Glomerular visceral epithelial cell (primary cell): ENCODE results near the gene BANF2.
"Not testable (repeated sequence)": the region's sequence is repeated elsewhere in the genome, so short reads cannot be mapped to it uniquely, and the experiment has no call there.

Source experiments
- DNase-seq: peaks from one replicate; pipeline ENCODE4 v3.0.0-alpha.2; 2016; ENCODE audit errors: extremely low spot score

The BANF2 gene

DNA sequence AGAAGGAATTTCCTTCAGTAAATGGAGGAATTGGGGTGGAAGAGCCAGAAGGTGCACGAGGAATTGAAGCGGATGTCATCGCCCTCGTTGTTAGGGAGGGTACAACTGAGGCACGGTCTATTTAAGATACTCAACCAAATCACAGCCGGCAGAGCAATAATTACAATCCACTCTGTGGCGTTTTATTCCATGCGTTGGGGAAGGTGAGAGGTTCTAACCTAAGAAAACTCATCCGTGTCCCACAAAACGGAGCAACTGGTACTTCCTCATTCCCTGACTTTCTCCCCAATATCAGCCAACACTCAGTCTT, 16.9 kb upstream of the BANF2 start:
- no peak for DNase-seq

GRCh38 chr20:17683218-17684076, 16.3 kb upstream of the BANF2 start:
- no peak for DNase-seq

DNA sequence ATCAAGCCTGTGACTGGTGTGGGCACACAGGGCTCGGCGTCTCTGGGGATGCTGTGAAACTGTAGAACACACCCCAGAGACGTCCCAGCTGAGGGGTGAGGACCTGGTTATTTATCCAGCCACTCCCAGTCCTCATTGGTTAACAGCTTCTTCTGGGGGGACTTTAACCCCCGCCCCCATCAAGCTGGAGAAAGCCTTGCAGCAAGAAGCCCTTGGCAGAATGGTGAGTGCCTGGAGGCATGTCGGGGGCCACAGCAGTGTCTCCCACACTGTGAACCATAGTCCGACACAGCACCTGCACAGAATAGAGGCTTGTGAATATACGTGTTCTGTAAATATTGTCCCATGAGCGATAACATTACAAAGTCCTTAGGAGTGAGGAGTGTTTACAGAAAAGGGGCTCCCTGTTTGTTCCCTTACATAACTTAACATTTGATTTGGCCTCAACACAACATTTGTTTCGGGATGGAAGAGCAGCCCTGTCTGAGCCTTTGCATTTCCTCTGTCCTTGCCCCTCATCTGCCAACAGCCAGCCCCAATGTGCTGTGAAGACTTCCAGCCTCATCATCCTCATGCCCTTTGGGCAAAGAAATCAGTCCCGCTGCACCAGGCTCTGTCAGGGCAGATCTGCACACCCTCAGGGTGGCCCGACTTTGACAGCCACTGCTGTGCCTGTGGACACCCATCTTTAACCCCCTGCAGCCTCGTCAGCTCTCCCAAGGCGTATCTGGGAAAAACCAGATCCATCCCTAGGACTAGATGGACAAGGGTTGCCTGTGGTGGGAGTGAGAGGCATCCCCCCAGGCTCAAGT, 15.5 kb upstream of the BANF2 start:
- no peak for DNase-seq

DNA sequence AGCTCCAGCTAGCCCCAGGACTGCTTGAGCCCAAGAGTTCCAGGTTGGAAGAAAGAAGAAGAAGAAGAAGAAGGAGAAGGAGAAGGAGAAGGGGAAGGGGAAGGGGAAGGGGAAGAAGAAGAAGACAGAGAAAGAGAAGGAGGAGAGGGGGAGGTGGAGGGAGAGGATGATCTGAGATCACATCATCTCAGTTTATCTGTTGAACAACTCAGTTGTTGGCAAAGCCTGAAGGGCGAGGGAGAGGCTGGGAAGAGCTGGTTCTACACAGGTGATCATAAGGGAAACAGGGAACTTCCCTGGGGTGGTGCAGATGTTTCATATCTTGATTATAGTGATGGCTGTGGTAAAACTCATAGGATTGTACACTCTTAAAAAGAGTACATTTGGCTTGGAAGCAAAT, 14.6 kb upstream of the BANF2 start:
- no peak for DNase-seq

DNA sequence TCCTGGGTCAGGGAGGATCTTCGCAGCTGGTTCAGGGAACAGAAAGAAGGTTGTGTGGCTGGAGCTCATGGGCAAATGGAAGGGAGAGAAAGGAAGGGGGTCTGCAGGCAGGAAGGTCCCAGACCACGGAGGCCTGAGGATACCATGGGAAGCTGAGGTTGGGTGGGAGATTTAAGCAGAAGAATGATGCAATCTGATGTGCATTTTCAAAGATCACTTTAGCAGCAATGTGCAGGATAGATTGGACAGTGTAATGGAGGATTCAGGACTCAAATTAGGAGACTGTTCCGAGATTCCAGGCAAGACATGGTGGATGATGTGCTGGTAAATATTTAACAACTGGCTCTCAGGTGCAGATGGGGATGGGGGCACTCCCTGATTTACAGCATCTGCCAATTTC, 12.0 kb upstream of the BANF2 start:
- no peak for DNase-seq

DNA sequence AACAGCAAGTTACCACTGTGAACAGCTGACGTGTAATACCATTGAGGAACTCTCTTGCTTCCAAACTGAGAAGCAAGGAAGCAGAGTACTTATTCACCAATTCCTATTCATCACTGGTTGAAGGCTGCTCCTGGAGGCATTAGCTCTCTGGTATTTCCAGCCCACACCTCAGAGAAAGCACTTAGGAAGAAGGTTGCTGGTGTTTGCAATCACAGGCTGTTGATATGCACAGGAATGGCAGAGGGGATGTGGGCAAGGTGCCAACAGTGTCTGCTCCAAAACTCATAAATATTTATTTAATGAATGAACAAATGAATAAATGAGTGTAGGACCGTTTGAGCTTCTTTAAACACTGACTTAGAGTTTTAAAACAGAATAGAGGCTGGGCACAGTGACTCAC, 10.8 kb upstream of the BANF2 start:
- no peak for DNase-seq

- no peak for DNase-seq
Observed at GRCh38 chr20:17690144-17690543, 9.6 kb upstream of the BANF2 start.

- DNase-seq, result no peak
Observed at GRCh38 chr20:17691758-17692157, 8.0 kb upstream of the BANF2 start.

GRCh38 chr20:17693444-17694001, 6.2 kb upstream of the BANF2 start:
- no peak for DNase-seq

DNA sequence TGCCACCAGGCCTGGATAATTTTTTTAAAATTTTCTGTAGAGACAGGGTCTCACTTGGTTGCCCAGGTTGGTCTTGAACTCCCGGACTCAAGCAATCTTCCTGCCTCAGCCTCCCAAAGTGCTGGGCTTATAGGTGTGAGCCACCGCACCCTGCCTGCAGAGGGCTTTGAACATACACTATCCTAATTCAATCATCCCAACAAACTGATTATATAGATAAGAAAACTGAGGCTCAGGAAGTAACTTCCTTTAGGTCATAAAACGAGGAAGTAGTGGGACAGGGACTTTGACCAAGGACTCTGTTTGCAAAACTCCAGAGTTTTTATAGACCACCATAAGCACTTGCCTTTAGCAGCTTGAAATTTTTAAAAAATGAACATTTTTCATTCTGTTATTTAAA, 5.0 kb upstream of the BANF2 start:
- no peak for DNase-seq

GRCh38 chr20:17696287-17696686, 3.5 kb upstream of the BANF2 start:
- DNase-seq, result no peak

DNA sequence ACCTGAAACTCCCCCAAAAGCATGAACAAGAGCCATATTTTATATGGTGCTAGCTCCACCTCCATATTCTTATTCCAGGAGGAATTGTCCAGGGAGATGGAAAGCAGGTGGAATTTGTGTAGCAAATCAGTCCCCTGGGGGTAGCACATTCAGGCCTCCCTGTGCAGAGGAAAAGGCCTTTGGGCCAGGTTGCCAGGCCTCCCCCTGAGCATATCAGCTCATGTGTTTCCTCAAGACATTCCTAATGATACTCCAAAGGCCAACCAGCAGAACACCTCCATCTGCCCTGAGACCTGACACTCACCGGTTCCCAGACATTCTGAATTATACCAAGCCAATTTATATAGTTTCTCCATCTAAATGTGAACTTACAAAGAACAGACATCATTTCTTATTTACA, 2.6 kb upstream of the BANF2 start:
- DNase-seq, result no peak

- DNase-seq, result no peak
Observed at GRCh38 chr20:17698384-17698783, 1.4 kb upstream of the BANF2 start.

- DNase-seq, result no peak
Observed at GRCh38 chr20:17700637-17701036, 871 bp downstream of the BANF2 start.

DNA sequence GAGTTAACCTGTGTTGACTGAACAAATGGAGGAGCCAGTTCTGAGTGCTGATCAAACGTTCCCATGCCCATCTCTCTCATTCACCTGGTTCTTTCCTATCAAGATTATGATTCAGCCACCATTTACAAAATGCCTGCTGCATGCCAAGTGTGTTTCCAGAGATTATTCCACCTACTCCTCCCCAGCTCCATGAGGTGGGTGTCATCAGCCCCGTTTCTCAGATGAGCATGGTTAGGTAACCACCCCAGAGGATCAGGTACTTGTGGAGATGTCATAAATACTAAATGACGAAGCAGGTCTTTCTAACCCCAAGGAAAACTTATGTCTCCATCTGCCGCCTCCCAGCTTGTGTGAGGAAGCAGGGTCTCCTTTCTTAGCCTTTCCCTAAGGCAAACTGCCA, 2.1 kb downstream of the BANF2 start:
- no peak for DNase-seq

DNA sequence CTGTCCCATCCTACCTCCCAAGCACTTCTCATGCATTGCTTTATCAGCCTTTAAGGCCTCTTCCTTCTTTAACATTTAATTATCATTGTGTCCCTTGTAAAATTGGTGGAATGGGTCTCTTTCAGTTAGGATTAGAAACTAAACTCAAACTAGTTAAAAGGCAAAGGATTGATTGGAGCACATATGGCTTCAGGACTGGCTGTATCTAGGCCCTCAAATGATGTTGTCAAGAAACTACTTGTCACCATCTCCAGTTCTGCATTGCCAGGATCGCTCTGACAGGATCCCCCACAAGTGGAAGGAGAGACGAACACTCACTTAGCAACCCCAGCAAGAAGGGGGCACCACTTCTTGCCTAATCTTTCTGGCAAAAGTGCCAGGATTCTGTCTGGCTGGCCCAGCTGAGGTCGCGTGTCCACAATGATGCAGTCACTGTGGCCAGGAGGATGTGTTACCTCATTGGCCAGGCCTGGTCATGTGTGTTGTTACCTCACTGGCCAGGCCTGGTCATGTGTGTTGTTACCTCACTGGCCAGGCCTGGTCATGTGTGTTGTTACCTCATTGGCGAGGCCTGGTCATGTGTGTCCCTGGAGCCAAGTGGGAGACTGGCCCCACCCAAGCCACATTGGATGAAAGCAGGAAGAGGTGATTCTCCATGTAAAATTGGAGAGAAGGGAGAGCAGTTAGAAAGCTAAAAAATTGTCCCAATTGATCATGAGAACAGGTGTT, 5.0 kb downstream of the BANF2 start:
- no peak for DNase-seq

GRCh38 chr20:17705916-17706315, 6.2 kb downstream of the BANF2 start:
- DNase-seq, result no peak

- no peak for DNase-seq
Observed at GRCh38 chr20:17706632-17707031, 6.9 kb downstream of the BANF2 start.

- not testable (repeated sequence) for DNase-seq
Observed at GRCh38 chr20:17707951-17708350, 8.2 kb downstream of the BANF2 start.

DNA sequence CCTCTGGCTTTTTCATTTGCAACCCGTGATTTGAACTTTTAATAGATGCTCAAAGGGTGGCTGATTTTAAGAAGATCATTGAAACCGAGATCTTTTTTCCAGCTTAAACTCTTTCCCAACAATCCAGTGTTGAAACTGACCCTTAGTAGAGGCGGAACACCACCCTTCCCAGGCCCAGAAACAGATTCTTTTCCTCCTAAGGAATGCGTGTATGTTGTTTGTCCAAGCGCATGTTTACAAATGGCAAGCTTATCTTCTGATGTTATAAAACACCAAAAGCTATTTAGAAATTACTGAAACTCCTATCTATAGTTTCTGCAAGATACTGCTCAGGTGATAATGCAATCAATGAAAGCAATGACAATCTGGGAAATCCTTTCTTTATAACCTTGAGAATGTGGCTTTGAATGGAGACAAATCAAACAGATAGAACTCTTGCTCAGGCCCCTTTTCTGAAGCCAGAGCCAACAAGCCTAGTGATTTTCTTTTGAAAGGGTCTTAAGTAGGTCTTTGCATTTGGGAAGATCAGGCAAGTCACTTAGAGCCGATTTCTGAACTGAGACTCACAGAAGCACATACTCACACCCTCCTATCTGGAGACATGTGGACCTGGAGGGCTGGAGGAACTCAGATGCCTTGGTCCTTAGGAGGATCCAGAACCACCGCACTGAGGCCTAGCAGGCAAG, 9.1 kb downstream of the BANF2 start:
- DNase-seq, result no peak

GRCh38 chr20:17709361-17710293, 9.9 kb downstream of the BANF2 start:
- DNase-seq, result no peak
